B cell (primary cell): ENCODE measurements around the gene LSM10. TPM values are rescaled to one million over a fixed set of nuclear protein-coding genes. Genes with fewer than 3 reads are reported as not detected.

Source experiments
- ATAC-seq: fragments of 200-7000 bp; cut with Tn5 transposase; one replicate; pipeline ENCODE4 v1.10.0; 2021; ENCODE audit warnings: low read depth, mild to moderate bottlenecking, moderate number of reproducible peaks, moderate library complexity
- CTCF ChIA-PET: fragments of 350-600 bp; sonication (Branson Sonifier 250); formaldehyde crosslinking; loops from one replicate; lab custom pipeline; 2021; ENCODE audit warnings: antibody characterized with exemption, inconsistent platforms; lab: Charles Lee
- POLR2A ChIA-PET: fragments of 350-600 bp; sonication (Branson Sonifier 250); formaldehyde crosslinking; loops from one replicate; lab custom pipeline; 2021; ENCODE audit warnings: antibody characterized with exemption; lab: Charles Lee
- DNase-seq: peaks from one replicate; pipeline ENCODE4 v3.0.0; 2013
- H2AFZ ChIP-seq: 2 replicates; pipeline ENCODE4 v1.6.1; 2012; ENCODE audit warnings: mild to moderate bottlenecking, low read depth, low read length; ENCODE audit not compliant: insufficient read depth, poor library complexity, severe bottlenecking
- H3K27ac ChIP-seq, 2 donors: 1 replicate in 1 of 2; 2 replicates in 1 of 2; pipeline ENCODE4 v1.5.1; 2012 to 2013; ENCODE audit warnings: low read length in 2 of 2, mild to moderate bottlenecking in 2 of 2, moderate library complexity in 1 of 2
- H3K27me3 ChIP-seq, 4 experiments: fragments of 200-600 bp in 1 of 4; sonication (generic) in 1 of 4; replicated peaks in 1 of 4; 1 replicate in 2 of 4; 2 replicates in 2 of 4; pipeline versions ENCODE4 v1.6.1 to v1.7.0; 2013 to 2016; ENCODE audit warnings: low read length in 3 of 4, mild to moderate bottlenecking in 2 of 4, mixed read lengths in 1 of 4, moderate library complexity in 1 of 4; ENCODE audit not compliant: insufficient read depth in 4 of 4, control insufficient read depth in 3 of 4; ENCODE audit errors: control extremely low read depth in 1 of 4
- H3K36me3 ChIP-seq, 2 experiments: replicated peaks in 1 of 2; 1 replicate in 1 of 2; 2 replicates in 1 of 2; pipeline versions ENCODE4 v1.6.1 to v1.7.1; 2013; ENCODE audit warnings: low read length in 1 of 2; ENCODE audit not compliant: insufficient read depth in 2 of 2, control insufficient read depth in 1 of 2; ENCODE audit errors: control extremely low read depth in 1 of 2, extremely low read depth in 1 of 2
- H3K4me1 ChIP-seq, 2 donors: fragments of 200-600 bp in 1 of 2; sonication (generic) in 1 of 2; 1 replicate in 1 of 2; 2 replicates in 1 of 2; pipeline versions ENCODE4 v1.5.1 to v1.6.1; 2013 to 2017; ENCODE audit warnings: low read length in 2 of 2; ENCODE audit not compliant: control insufficient read depth in 2 of 2, insufficient read depth in 2 of 2
- H3K4me2 ChIP-seq: replicated peaks from 2 replicates; pipeline ENCODE3; 2012; ENCODE audit warnings: mild to moderate bottlenecking, low read depth, low read length; ENCODE audit not compliant: poor library complexity, severe bottlenecking
- H3K4me3 ChIP-seq, 5 experiments: fragments of 200-600 bp in 1 of 5; sonication (generic) in 1 of 5; 1 replicate in 3 of 5; 2 replicates in 2 of 5; pipeline versions ENCODE4 v1.5.1 to v1.7.0; 2011 to 2016; ENCODE audit warnings: low read length in 4 of 5, mild to moderate bottlenecking in 4 of 5, low read depth in 2 of 5, control low read depth in 1 of 5, moderate library complexity in 1 of 5; ENCODE audit not compliant: insufficient read depth in 1 of 5; ENCODE audit errors: control extremely low read depth in 1 of 5, extremely low read depth in 1 of 5
- H3K79me2 ChIP-seq: fragments of 200-600 bp; sonication (generic); one replicate; pipeline ENCODE4 v1.6.0; 2016; ENCODE audit warnings: low read length; ENCODE audit not compliant: control insufficient read depth, insufficient read depth
- H3K9ac ChIP-seq: fragments of 200-600 bp; sonication (generic); 2 replicates; pipeline ENCODE4 v1.6.1; 2017; ENCODE audit warnings: mild to moderate bottlenecking, low read length, moderate library complexity
- H3K9me3 ChIP-seq, 3 donors: one replicate each; pipeline versions ENCODE4 v1.6.1 to v1.7.1; 2013; ENCODE audit warnings: low read length in 2 of 3; ENCODE audit not compliant: control insufficient read depth in 2 of 3, insufficient read depth in 1 of 3; ENCODE audit errors: control extremely low read depth in 1 of 3
- H4K20me1 ChIP-seq: 2 replicates; pipeline ENCODE4 v1.6.0; 2012; ENCODE audit warnings: mild to moderate bottlenecking, low read length; ENCODE audit not compliant: insufficient read depth, control insufficient read depth, poor library complexity, severe bottlenecking
- H3K27ac Mint-ChIP-seq: one replicate; pipeline ENCODE4 v1.8.0; 2021; ENCODE audit warnings: mixed read lengths
- H3K27me3 Mint-ChIP-seq: one replicate; pipeline ENCODE4 v1.8.0; 2021; ENCODE audit warnings: mixed read lengths
- H3K4me1 Mint-ChIP-seq: one replicate; pipeline ENCODE4 v1.8.0; 2021; ENCODE audit warnings: mixed read lengths
- H3K4me3 Mint-ChIP-seq: one replicate; pipeline ENCODE4 v1.8.0; 2021; ENCODE audit warnings: mixed read lengths
- H3K9me3 Mint-ChIP-seq: one replicate; pipeline ENCODE4 v1.8.0; 2022; ENCODE audit warnings: mixed read lengths; ENCODE audit not compliant: insufficient read depth
- CTCF ChIP-seq: fragments of 200-600 bp; IDR thresholded peaks from one replicate; pipeline ENCODE4 v1.8.0; 2022; ENCODE audit warnings: antibody characterized with exemption, mild to moderate bottlenecking
- EZH2 ChIP-seq: IDR thresholded peaks from 2 replicates; pipeline ENCODE4 v1.6.1; 2012; ENCODE audit warnings: borderline replicate concordance, low read depth, mild to moderate bottlenecking, moderate library complexity, low read length; ENCODE audit not compliant: insufficient read depth, poor library complexity, severe bottlenecking
- WGBS: methylation state at CpG from one replicate; pipeline ENCODE4 v1.1.5; 2013; ENCODE audit warnings: missing lambda C conversion rate; ENCODE audit not compliant: insufficient coverage; 5-methylcytosine and 5-hydroxymethylcytosine counted together
- intact Hi-C: fragments of 100-400 bp; cut with micrococcal nuclease; formaldehyde crosslinking; loops from one replicate; pipeline ENCODE4 v1.10.0; 2022
- polyA plus RNA-seq: library from polyadenylated mRNA; depleted of rRNA; stranded (reverse); fragments of >200 nt; gene quantifications from 2 replicates; pipeline ENCODE4 v1.2.3, GENCODE V29; 2012
- total RNA-seq, 2 donors: library from RNA; stranded (reverse); fragments of 120-200 nt in 1 of 2; gene quantifications; 1 replicate in 1 of 2; 2 replicates in 1 of 2; pipeline versions ENCODE4 v1.2.3 to v1.2.4, GENCODE V29; 2013 to 2022

The LSM10 gene
- total and polyA plus RNA-seq, 2 donors (not counting 1 experiment from before 2014, with no cell fraction given) = 73.5 to 136 TPM

- peak within 1 kb of the TSS; percentile 97 for H3K4me3 Mint-ChIP-seq
- H2AFZ ChIP-seq = peak within 1 kb of the TSS; percentile 79
- peak within 1 kb of the TSS; percentile 100 for H3K27ac Mint-ChIP-seq
- ChIA-PET POLR2A (interaction anchor here (0.7 to 3.4 kb wide), 8 partner anchors 8 to 236 kb away, joined by 3 to 34 read pairs (median 4); partner anchors contain the start of genes LSM10, OSCP1, THRAP3 and TRAPPC3), CTCF (interaction anchor here (0.8 to 4.2 kb wide), 13 partner anchors 11 to 198 kb away, joined by 3 to 30 read pairs (median 4); partner anchors contain the start of genes LSM10 and SH3D21)
- H3K9me3 Mint-ChIP-seq = no peaks in the 10 kb centered on the region
- ATAC-seq (peak; percentile 84), DNase-seq (peak; percentile 98)
- peak within 1 kb of the TSS; percentile 92 to 93 for H3K27ac ChIP-seq
- H4K20me1 ChIP-seq = peaks cover 42% of the 10 kb centered on the region
- under 1% methylated on average over 73 of the region's 82 CpGs for WGBS
- peak within 1 kb of the TSS; percentile 79 for H3K4me2 ChIP-seq
- TF ChIP-seq CTCF (no peak), EZH2 (no peak)
- intact Hi-C loops = loop anchor here (1.0 to 5.0 kb wide), 7 partner anchors 12 to 1092 kb away; partner anchors contain the start of genes ADPRS, LSM10, OSCP1 and THRAP3
- peaks cover 79% of the 10 kb centered on the region for H3K4me1 Mint-ChIP-seq
- H3K27me3 ChIP-seq = no peaks in the 10 kb centered on the region
- H3K9me3 ChIP-seq = peaks cover 0 to 4% (median 0%) of the 10 kb centered on the region in 3 donors
- H3K4me3 ChIP-seq = peak within 1 kb of the TSS; percentile 74 to 97 (median 93)
- H3K4me1 ChIP-seq = peaks cover 64 to 80% of the 10 kb centered on the region in 2 donors
- peaks cover 0 to 8% of the 10 kb centered on the region in 2 experiments for H3K36me3 ChIP-seq
- H3K79me2 ChIP-seq = peaks cover 83% of the 10 kb centered on the region
- peak within 1 kb of the TSS; percentile 92 for H3K9ac ChIP-seq
- no peaks in the 10 kb centered on the region for H3K27me3 Mint-ChIP-seq
Measured at GRCh38 chr1:36385410-36386264, 12.1 kb downstream of the LSM10 start, which contains the start of gene STK40. Gene STK40, minus strand, starts transcription at chr1:36385924. Its CDS starts 24,592 bp downstream, at chr1:36361332.
